Fibroblast of pulmonary artery (primary cell): ENCODE measurements around the gene PDE11A.

Experiments used
- DNase-seq: peaks from one replicate; pipeline ENCODE4 v3.0.0-alpha.2; 2010; ENCODE audit warnings: low read depth
- H3K4me3 ChIP-seq: replicated peaks from 2 replicates; pipeline ENCODE4 v1.5.1; 2011; ENCODE audit warnings: low read depth, mild to moderate bottlenecking, control low read depth, low read length, moderate library complexity
- TF ChIP-seq, protein P1 (sequence below): IDR thresholded peaks from 2 replicates; pipeline ENCODE4 v1.5.1; 2011; ENCODE audit warnings: mild to moderate bottlenecking, control low read depth, low read length, inconsistent platforms; ENCODE audit errors: missing control alignments

Gene PDE11A

GRCh38 chr2:177708660-177709444 is 363.7 kb downstream of the PDE11A start:
- TF ChIP-seq, protein P1, sequence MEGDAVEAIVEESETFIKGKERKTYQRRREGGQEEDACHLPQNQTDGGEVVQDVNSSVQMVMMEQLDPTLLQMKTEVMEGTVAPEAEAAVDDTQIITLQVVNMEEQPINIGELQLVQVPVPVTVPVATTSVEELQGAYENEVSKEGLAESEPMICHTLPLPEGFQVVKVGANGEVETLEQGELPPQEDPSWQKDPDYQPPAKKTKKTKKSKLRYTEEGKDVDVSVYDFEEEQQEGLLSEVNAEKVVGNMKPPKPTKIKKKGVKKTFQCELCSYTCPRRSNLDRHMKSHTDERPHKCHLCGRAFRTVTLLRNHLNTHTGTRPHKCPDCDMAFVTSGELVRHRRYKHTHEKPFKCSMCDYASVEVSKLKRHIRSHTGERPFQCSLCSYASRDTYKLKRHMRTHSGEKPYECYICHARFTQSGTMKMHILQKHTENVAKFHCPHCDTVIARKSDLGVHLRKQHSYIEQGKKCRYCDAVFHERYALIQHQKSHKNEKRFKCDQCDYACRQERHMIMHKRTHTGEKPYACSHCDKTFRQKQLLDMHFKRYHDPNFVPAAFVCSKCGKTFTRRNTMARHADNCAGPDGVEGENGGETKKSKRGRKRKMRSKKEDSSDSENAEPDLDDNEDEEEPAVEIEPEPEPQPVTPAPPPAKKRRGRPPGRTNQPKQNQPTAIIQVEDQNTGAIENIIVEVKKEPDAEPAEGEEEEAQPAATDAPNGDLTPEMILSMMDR = no peak
- H3K4me3 ChIP-seq = no peak overlapping the region
- DNase-seq = no peak

- no peak overlapping the region for H3K4me3 ChIP-seq
- TF ChIP-seq, protein P1 = no peak
- no peak for DNase-seq
Measured at GRCh38 chr2:177708106-177708505, 364.5 kb downstream of the PDE11A start.

DNA sequence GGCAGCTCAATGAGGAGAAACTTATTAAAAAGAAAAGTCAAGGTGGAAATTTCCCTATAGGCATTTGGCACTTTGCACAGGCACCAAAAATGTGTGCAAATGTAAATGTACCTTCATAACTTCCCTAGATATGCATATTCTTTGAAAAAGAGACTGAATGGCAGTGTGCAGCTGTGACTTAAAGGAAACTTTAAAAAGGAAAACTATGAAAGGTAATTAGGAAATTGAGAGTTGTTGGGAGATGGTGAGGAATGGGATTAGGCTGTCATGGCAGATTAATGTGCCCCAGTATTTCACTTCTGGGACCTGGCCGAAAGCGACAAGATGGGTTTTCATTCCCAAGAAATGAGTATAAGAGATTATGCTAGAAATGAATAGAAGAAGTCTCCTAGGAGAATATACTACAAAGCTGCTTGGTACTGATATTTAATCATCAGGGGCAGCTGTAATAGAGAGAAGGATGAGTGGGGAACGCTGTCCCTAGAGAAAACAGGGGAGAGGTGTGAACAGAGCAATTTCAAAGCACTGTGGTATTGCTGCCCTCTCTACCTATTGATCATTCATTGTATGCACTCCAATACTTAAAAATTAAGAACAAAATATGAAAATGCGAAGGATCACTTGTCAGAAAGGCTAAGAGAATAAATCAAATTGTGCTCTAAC is 366.9 kb downstream of the PDE11A start:
- TF ChIP-seq, protein P1 = no peak
- no peak overlapping the region for H3K4me3 ChIP-seq

GRCh38 chr2:177703159-177703558 is 369.4 kb downstream of the PDE11A start:
- no peak overlapping the region for H3K4me3 ChIP-seq
- TF ChIP-seq, protein P1 = no peak
- no peak for DNase-seq

More for the DNA sequence above, 366.9 kb downstream of the PDE11A start:
- no peak for DNase-seq

DNA sequence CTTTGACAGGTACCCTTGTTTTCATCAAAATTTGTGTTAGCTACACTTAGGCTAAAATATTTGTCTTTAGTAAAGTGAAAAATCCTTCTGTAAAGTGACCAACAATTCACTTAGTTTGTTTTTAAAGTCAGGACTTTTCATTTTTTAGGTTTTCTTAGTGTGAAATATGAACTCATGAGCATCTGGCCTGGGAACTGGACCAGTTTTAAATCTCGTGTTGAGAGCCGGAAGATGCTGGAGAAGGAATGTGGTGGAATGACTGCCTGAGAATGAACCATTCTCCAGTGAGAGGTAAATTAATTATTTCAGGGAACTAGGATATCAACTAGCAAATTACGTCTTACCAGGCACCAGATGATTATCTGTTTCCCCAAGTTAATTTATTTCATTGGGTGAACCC is 374.3 kb downstream of the PDE11A start:
- H3K4me3 ChIP-seq = no peak overlapping the region
- TF ChIP-seq, protein P1 = no peak
- no peak for DNase-seq

- DNase-seq = no peak
- TF ChIP-seq, protein P1 = no peak
- no peak overlapping the region for H3K4me3 ChIP-seq
Measured at GRCh38 chr2:177694348-177694747, 378.2 kb downstream of the PDE11A start.
